GM19372 (cell line): ENCODE data around the gene GABRA5.
"Not testable (repeated sequence)": the region's sequence is repeated elsewhere in the genome, so short reads cannot be mapped to it uniquely, and the experiment has no call there.

Experiments used
- ATAC-seq: cut with Tn5 transposase; IDR thresholded peaks from one replicate; pipeline ENCODE4 v1.9.1; 2021; ENCODE audit warnings: mild to moderate bottlenecking, low read depth, moderate library complexity; ENCODE audit not compliant: unreplicated experiment

GABRA5 gene

GRCh38 chr15:26875476-26875850 is 8.6 kb downstream of the GABRA5 start:
- no peak for ATAC-seq

GRCh38 chr15:26877831-26878230 is 11.0 kb downstream of the GABRA5 start:
- ATAC-seq = no peak

- ATAC-seq = no peak
These were observed 12.8 kb downstream of the GABRA5 start for GRCh38 chr15:26879706-26880105.

- no peak for ATAC-seq
These were observed 15.2 kb downstream of the GABRA5 start for GRCh38 chr15:26882112-26882511.

DNA sequence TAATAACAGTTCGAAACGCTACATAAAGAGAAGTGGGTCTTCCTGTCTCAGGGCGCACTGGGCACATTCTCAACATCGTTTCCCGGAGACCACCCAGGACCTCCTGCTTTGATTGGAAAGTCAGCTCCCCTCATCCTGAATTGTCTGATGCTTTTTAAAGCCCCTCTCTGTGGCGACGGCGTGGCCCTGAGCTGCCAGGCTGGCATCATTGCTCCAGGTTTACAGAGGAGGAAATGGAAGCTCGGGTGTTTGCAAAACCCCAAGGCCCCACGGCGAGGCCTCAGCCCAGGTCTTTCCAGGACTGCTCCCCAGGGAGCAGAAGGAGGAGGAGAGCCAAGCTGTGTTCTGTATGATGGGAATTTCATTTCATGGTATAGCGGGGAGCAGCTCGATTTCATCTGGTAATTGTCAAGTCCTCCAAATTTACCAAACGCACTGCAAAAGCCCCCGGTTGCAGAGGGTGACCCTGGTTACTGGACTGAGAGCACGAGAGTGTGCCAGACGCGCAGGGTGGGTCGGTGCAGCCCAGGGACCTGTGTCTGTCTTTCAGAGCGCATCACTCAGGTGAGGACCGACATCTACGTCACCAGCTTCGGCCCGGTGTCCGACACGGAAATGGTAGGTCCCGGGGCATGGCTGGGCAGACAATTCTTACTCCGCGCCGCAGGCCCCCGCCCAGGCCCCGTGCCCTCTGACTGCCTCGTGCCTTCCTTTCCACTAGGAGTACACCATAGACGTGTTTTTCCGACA is 15.9 kb downstream of the GABRA5 start:
- no peak for ATAC-seq

DNA sequence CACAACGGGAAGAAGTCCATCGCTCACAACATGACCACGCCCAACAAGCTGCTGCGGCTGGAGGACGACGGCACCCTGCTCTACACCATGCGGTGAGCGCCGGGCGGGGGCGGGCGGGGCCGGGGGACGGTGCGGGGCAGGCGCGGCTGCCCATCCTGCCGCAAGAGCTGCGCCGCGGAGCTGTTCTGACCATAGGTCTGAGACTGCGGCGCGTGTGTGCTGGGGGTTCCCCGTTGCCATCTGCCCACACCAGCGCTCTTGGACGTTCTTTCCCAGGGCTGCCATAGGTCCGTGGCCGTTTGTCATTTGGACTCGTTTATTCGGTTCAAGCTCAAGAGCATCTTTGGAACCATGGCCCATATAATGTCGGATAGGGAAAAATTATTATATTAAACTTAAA is 16.6 kb downstream of the GABRA5 start:
- ATAC-seq = no peak

DNA sequence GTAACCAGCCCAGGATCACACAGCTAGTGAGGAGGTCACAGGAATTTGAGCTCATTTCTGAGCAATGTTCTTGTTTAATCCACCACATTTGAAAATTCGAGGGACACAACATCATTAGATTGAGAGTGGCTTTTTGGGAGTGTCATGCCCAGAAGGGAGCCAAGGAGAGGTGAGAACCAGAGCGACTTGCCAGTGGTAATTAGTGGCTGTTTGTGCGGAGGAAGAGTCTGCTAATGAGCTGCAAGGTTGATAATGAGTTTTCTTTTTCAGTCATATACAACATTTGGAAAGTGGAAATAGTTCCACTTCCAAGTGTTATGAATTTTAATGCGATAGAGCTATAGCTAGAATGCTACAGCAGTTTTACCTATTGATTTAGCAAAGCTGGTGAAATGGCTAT is 19.7 kb downstream of the GABRA5 start:
- no peak for ATAC-seq

DNA sequence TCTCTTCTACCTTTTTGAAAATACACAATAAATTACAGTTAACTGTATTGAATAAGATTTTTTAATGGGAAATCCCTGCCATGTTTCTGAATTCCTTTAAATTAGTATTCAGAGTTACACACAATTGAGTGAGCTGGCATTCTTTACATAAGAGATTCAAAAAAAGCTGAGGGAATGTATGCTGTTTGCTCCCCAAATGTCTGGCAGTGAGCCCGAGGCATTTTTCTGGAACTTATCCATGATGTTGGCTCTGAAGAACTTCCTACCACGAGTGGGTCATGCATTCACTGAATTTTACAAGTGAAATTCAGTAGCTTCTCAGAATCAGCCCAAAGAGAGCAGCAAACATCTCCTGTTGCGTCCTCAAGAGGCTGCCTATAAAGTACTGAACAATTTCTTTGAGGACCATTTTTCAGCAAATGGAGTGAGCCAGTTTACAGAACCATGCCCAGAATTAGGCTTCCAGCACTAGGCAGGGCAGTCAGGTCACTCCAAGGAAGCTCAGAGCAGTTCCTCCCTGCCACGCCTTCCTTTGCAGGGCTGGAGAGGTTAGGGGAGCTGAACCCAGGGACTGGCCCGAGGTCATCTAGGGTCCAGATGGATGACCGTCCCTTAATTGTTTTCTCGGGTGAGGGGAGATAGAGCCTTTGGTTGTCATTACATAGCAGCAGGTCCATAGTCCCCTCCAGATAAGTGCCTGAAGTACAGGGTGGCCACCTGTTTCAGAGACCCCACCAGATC is 21.2 kb downstream of the GABRA5 start:
- ATAC-seq = no peak

GRCh38 chr15:26888761-26889160 is 21.9 kb downstream of the GABRA5 start:
- ATAC-seq = no peak

DNA sequence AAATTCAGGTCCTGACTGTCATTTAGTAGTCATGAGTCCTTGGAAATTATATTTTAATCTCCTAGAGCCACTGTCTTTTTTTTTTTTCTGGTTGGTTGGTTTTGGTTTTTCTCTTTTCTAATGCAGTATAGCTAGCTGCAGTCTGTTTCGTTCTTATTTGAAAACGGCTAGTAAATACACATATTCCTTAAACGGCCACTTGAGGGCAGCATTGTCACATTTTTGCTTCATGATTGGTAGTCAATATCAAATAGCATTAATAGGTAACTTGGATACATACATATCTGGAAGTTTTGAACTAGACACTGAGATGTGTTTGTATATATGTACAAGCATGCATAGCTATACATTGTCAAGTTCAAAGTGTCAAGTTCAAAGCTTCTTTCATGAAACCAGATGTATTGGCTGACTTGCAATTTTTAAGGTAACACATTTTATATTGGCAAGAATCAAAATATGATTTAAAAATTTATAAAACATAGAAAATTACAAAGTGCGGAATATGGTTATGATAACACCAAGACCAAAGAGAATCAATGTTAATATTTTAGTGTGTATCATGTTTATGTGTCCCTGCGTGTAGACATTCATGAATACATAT is 22.5 kb downstream of the GABRA5 start:
- ATAC-seq = no peak

GRCh38 chr15:26890451-26890850 is 23.6 kb downstream of the GABRA5 start:
- no peak for ATAC-seq

DNA sequence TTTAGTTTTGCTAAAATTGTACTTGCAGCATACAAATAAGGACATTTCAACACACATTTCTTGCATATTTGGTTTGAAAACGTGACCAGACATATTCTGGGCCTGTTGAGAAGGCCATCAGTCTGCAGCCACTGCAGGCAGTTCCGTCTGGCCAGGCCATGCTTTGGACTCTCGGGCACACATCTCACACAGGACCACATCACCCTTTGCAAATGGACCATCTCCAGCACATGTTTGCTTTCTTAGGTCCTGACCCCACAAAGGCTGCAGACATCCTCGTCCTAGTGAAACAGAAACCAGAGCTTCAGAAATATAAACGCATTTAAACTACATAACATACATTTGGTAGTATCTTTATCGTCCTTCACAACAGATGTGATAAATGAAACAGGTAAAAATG is 24.1 kb downstream of the GABRA5 start:
- ATAC-seq = no peak

- ATAC-seq = peak; percentile 54
These were observed 24.8 kb downstream of the GABRA5 start for GRCh38 chr15:26891448-26892181.

DNA sequence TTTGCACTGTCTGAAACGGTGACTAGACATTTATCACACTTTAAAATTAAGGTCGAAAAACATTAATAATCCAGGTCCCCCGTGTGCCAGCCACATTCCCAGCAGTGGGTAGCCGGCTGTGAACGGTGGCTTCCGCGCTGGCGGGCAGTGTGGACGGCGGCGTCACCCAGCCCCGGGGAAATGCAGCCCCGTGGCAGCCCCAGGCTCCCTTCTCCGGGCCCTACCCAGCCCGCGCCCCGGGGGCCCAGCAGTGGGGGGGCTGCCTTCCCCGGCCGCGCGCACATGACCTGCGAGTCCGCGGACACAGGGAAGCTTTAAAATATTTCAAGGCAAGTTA is 25.3 kb downstream of the GABRA5 start:
- no peak for ATAC-seq

DNA sequence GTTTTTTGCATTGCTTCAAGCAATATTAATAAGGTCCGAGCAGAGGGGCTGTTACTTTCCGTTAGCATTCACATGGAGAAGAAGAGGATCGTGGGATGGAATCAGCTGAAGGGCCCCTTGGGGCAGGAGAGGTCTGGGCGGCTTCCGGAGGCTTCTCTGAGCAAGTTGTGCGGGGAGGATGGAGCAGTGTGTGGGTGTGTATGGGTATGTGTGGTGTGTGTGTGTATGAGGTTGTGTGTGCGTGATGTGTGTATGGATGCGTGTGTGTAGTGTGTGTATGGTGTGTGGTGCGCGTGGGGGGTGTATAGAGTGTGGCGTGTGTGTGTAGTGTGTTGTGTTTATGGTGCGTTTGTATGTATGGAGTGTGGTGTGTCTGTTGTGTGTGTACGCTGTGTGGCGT is 25.8 kb downstream of the GABRA5 start:
- ATAC-seq = no peak

DNA sequence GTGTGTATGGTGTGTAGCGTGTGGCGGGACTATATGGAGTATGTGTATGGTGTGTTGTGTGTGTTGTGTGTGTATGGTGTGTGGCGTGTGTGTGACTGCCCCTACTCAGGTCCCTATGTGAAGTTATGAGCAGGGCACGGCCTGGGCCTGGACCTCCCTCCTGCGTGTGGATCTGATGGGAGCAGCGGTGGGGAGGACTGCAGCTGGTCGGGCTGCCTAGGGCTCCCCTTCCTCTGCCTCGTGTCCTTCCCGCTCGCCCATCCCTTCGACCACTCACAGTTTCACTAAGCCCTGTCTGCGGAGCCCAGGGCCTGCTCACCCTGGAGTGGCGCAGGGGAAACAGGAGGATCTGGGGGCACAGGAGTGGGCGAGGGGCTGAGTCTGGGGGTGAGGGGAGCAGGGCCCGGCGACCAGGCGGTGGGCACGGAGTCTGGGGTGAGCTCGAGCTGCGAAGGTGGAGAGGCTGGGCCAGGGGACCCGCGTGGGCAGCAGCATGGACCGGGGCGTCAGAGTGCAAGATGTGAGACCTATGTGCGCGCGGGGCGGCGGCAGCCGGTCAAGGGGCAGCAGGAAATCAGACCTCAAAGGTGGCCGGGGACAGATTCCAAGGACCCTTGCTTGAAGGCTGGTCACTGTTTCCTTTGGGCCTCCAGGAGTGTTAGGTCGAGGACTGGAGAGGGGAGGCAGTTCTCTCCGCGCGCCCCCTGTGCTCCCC is 26.6 kb downstream of the GABRA5 start:
- no peak for ATAC-seq

DNA sequence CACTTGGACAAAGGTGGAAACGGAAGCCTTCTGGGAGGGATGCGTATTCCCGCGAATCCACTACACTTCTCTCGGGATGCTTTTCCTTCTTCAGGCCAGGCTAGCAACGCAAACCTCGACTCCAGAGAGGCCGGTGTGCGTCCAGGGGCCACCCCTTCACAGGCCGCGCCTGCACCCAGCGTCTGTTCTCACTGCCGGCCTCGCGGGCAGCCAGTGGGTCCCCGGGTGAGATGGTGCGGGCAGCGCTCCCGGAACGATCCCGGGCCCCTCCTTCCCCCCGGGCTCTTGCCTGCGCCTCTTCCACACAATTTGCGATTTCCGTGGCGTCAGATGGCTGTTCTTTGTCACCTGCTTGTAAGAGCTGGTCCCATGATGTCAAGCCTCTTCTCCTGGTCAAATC is 27.3 kb downstream of the GABRA5 start:
- no peak for ATAC-seq

GRCh38 chr15:26895346-26895745 is 28.5 kb downstream of the GABRA5 start:
- ATAC-seq = not testable (repeated sequence)

DNA sequence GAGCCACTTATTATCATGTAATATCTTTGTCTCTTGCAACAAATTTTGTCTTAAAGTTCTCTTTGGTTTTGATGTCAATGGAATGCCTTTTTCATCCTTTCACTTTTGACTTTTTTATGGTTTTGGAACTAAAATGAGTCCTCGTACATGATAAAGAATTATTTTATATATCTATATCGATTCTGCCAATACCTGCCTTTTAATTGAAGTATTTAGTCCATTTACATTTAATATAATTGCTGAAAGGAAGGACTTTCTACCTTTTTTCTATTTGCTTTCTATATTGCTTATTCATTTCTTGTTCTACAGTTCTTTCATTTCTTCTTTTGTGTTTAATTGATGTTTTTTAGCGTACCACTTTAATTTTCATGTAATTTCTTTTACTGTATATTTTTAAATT is 32.8 kb downstream of the GABRA5 start:
- ATAC-seq = no peak

- ATAC-seq = no peak
These were observed 34.2 kb downstream of the GABRA5 start for GRCh38 chr15:26901041-26901440.

DNA sequence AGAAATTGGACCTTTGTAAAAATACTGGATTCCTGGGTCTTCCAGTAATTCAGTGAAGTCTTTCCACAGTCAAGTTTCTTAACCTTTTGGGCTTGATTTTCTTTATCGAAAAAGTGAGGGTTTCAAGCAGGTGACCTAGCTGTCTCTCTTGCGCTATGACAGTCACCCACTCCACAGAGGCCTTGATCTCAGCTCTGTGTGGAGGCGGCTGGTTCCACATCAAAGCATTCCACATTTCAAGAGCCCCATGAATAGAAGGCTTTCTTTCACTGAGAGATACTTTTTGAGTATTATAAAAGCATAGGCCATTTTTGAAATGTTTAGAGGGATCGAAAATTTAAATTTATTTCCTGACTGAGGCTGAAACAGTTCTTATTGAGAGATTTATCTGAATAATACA is 43.9 kb downstream of the GABRA5 start:
- ATAC-seq = no peak
